ENCODE measurements around the gene DTX1. TPM values are rescaled to one million over a fixed set of nuclear protein-coding genes. Genes with fewer than 3 reads are reported as not detected.

DTX1 gene
- total and polyA plus RNA-seq, 2 donors (not counting 3 experiments of a cell fraction or from before 2014, with no cell fraction given): 0.06 to 0.22 TPM

DNA sequence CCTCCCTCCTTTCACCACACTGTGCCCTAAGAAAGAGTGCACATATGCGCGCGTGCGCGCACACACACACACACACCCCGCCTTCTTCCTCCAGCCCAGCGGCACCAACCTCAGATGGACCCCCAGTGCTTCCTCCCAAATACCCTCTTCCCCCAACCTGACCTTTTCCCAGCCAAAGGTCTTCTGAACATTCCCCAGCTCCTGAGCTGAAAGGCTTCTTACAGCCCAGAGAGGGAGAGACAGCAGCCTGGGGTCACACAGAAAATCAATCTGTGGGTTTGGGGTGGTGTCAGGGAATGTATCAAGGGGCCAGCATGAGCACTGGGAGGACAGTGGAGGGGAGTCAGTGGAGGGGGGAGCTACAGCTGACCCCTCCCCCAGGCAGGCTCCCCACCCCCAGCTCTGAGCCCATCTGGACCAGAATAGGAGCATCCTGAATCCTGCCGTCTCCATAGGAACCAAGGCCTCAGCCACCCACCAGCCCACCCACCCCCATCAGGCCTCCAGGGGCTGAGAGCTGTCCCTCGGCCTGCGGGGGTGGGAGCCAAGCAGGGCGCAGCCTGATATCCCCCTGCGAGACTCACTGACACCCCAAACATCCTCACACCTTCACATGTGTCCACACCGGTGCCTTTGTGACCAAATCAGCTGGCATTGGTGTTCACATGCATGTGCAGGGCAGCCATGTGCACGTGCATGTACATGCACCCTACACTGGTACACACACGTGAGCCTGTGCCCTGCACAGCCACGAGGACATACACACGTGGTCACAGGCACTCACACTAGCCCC is 73.3 kb downstream of the DTX1 start:
- no peak for FAIRE-seq
- Histone ChIP-seq H3K27me3 (ENCODE audit: control insufficient read depth in 2 of 2, insufficient read depth in 2 of 2, low read length in 2 of 2) (no peaks in the 10 kb centered on the region), H3K4me3 (replicated peaks in 1 of 3; ENCODE audit: insufficient read depth in 1 of 3, low read depth in 1 of 3, low read length in 3 of 3) (no peak overlapping the region), H3K4me2 (ENCODE audit: insufficient read depth, low read length) (no peak overlapping the region), H4K20me1 (replicated peaks; ENCODE audit: control insufficient read depth, extremely low read depth, insufficient read depth, low read length) (no peaks in the 10 kb centered on the region), H2AFZ (ENCODE audit: low read depth, low read length) (no peak overlapping the region), H3K36me3 (ENCODE audit: control insufficient read depth in 2 of 2, extremely low read depth in 1 of 2, insufficient read depth in 2 of 2, low read length in 2 of 2) (no peaks in the 10 kb centered on the region), H3K27ac (ENCODE audit: insufficient read depth, low read depth, low read length) (no peak overlapping the region), H3K9me3 (replicated peaks; ENCODE audit: control insufficient read depth, insufficient read depth, low read length) (no peaks in the 10 kb centered on the region), H3K9me1 (replicated peaks; ENCODE audit: control insufficient read depth, extremely low read depth, insufficient read depth, low read length) (no peaks in the 10 kb centered on the region), H3K79me2 (ENCODE audit: control insufficient read depth, insufficient read depth, low read length) (no peaks in the 10 kb centered on the region), H3K4me1 (ENCODE audit: control insufficient read depth, extremely low read depth, insufficient read depth, low read length) (no peaks in the 10 kb centered on the region), H3K9ac (replicated peaks; ENCODE audit: extremely low read depth, insufficient read depth, low read length) (no peak overlapping the region)
- ChIA-PET POLR2A (no interaction called here), CTCF (no interaction called here)
- no peak for DNase-seq (ENCODE audit: low read depth, low spot score)
- TF ChIP-seq GATA2 (IDR thresholded peaks at IDR 0.05; ENCODE audit: insufficient read depth, insufficient read length, low read depth, low read length): no peak
- TF ChIP-seq MYC (IDR thresholded peaks at IDR 0.05; ENCODE audit: low read depth, low read length): no peak
- TF ChIP-seq, protein P1, sequence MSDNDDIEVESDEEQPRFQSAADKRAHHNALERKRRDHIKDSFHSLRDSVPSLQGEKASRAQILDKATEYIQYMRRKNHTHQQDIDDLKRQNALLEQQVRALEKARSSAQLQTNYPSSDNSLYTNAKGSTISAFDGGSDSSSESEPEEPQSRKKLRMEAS (IDR thresholded peaks at IDR 0.05; ENCODE audit: insufficient read depth, insufficient read length): peak; percentile 8
- no TSS peak for BruUV-seq (replicated peaks)
- intact Hi-C loops (cut with micrococcal nuclease) (no loop called here), dilution Hi-C loops (cut with MboI; ENCODE audit: extremely low pct_ligation_motif_present, low sequenced_read_pairs) (no loop called here)

DNA sequence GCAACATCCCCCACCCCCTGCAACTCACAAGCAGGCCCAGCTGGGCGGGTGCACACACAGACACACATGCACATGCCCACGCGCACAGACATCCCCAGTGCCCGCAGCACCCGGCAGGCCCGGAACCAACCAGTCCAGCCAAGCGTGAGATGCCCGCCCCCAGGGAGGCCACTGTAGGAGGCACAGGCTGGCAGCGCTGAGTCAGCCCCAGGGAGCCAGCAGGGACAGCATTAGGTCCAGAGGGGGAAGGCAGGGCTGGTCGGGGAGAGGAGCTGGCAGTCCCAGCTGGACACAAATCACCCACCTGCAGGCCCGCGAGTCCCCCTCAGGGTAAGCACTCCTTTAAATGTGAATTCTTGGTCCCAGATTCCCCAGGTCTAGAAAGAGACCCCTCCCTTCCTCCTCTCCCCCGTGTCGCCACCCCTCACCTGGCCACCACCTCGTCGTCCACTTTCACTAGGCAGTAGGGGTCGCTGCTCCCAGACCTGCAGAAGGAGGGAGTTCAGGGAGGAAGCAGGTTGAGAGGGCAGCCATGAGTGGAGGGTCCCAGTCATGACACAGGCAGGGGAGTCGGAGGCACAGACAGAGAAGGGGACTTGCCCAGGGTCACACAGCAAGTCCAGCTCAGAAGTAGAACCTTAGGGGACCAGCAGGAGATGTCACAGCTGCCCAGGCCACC is 74.1 kb downstream of the DTX1 start:
- no peaks in the 10 kb centered on the region for H3K9me3 ChIP-seq (replicated peaks; ENCODE audit: control insufficient read depth, insufficient read depth, low read length)
- dilution Hi-C loops (cut with MboI; ENCODE audit: extremely low pct_ligation_motif_present, low sequenced_read_pairs): no loop called here
- DNase-seq (ENCODE audit: low read depth, low spot score): no peak
- no peak overlapping the region for H3K27ac ChIP-seq (ENCODE audit: insufficient read depth, low read depth, low read length)
- H3K27me3 ChIP-seq (ENCODE audit: control insufficient read depth in 2 of 2, insufficient read depth in 2 of 2, low read length in 2 of 2): no peaks in the 10 kb centered on the region
- H2AFZ ChIP-seq (ENCODE audit: low read depth, low read length): no peak overlapping the region
- H3K9me1 ChIP-seq (replicated peaks; ENCODE audit: control insufficient read depth, extremely low read depth, insufficient read depth, low read length): no peaks in the 10 kb centered on the region
- no peaks in the 10 kb centered on the region for H3K36me3 ChIP-seq (ENCODE audit: control insufficient read depth in 2 of 2, extremely low read depth in 1 of 2, insufficient read depth in 2 of 2, low read length in 2 of 2)
- H3K4me1 ChIP-seq (ENCODE audit: control insufficient read depth, extremely low read depth, insufficient read depth, low read length): no peaks in the 10 kb centered on the region
- H3K79me2 ChIP-seq (ENCODE audit: control insufficient read depth, insufficient read depth, low read length): no peaks in the 10 kb centered on the region
- CTCF ChIA-PET: interaction anchor here (1.3 kb wide), 1 partner anchor 44 kb away, joined by 4 read pairs; no protein-coding TSS in a partner anchor
- TF ChIP-seq POLR2A (IDR thresholded peaks at IDR 0.05; ENCODE audit: low read depth, low read length) (no peak), POLR2AphosphoS5 (IDR thresholded peaks at IDR 0.05; ENCODE audit: insufficient read depth, low read depth, low read length) (no peak), MYC (IDR thresholded peaks at IDR 0.05; ENCODE audit: low read depth, low read length) (no peak), EZH2 (IDR thresholded peaks at IDR 0.05; ENCODE audit: borderline replicate concordance, low read depth, low read length, severe bottlenecking) (no peak)
- TF ChIP-seq, protein P2, sequence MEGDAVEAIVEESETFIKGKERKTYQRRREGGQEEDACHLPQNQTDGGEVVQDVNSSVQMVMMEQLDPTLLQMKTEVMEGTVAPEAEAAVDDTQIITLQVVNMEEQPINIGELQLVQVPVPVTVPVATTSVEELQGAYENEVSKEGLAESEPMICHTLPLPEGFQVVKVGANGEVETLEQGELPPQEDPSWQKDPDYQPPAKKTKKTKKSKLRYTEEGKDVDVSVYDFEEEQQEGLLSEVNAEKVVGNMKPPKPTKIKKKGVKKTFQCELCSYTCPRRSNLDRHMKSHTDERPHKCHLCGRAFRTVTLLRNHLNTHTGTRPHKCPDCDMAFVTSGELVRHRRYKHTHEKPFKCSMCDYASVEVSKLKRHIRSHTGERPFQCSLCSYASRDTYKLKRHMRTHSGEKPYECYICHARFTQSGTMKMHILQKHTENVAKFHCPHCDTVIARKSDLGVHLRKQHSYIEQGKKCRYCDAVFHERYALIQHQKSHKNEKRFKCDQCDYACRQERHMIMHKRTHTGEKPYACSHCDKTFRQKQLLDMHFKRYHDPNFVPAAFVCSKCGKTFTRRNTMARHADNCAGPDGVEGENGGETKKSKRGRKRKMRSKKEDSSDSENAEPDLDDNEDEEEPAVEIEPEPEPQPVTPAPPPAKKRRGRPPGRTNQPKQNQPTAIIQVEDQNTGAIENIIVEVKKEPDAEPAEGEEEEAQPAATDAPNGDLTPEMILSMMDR (IDR thresholded peaks at IDR 0.05; ENCODE audit: extremely low read depth in 1 of 2, insufficient read depth in 1 of 2, low read depth in 1 of 2, low read length in 2 of 2): no peak
- no peak overlapping the region for H3K9ac ChIP-seq (replicated peaks; ENCODE audit: extremely low read depth, insufficient read depth, low read length)
- POLR2A ChIA-PET: interaction anchor here (0.5 kb wide), 1 partner anchor 33 kb away, joined by 6 read pairs; no protein-coding TSS in a partner anchor
- BruUV-seq (replicated peaks): no TSS peak
- intact Hi-C loops (cut with micrococcal nuclease): no loop called here
- no peaks in the 10 kb centered on the region for H4K20me1 ChIP-seq (replicated peaks; ENCODE audit: control insufficient read depth, extremely low read depth, insufficient read depth, low read length)
- no peak for FAIRE-seq
- H3K4me2 ChIP-seq (ENCODE audit: insufficient read depth, low read length): no peak overlapping the region
- H3K4me3 ChIP-seq (replicated peaks in 1 of 3; ENCODE audit: insufficient read depth in 1 of 3, low read depth in 1 of 3, low read length in 3 of 3): no peak overlapping the region
